ENCODE data around the gene NHEJ1. TPM values are rescaled to one million over a fixed set of nuclear protein-coding genes. Genes with fewer than 3 reads are reported as not detected.

Gene NHEJ1
- total and polyA plus RNA-seq, 4 donors, result 8.4 to 21.1 (median 12.5) TPM

GRCh38 chr2:219174801-219175200 is 14.2 kb upstream of the NHEJ1 start:
- no peaks in the 10 kb centered on the region for H3K9me3 ChIP-seq (ENCODE audit: control insufficient read depth in 4 of 4, insufficient read depth in 3 of 4, low read length in 3 of 4)
- peaks cover 3 to 23% (median 8%) of the 10 kb centered on the region in 5 donors for H3K4me1 ChIP-seq (ENCODE audit: control insufficient read depth in 5 of 5, insufficient read depth in 5 of 5, low read length in 5 of 5)
- no peaks in the 10 kb centered on the region for H3K27me3 ChIP-seq (ENCODE audit: control insufficient read depth in 3 of 3, insufficient read depth in 3 of 3, low read length in 2 of 3)
- H3K27ac ChIP-seq (ENCODE audit: low read depth in 1 of 2, low read length in 1 of 2), result no peak overlapping the region
- WGBS, 2 donors, result 87 to 90% methylated on average over 7 of the region's 7 CpGs
- DNase-seq (no peak), ATAC-seq (ENCODE audit: insufficient read depth, low FRiP score) (no peak)
- no peak for TF ChIP-seq CTCF (IDR thresholded peaks at IDR 0.05; ENCODE audit: control extremely low read depth, extremely low read depth)
- peaks cover 8 to 28% (median 13%) of the 10 kb centered on the region in 4 donors for H3K36me3 ChIP-seq (ENCODE audit: control insufficient read depth in 4 of 4, insufficient read depth in 4 of 4, low read length in 4 of 4)
- no peak overlapping the region for H3K9ac ChIP-seq (ENCODE audit: insufficient read depth in 1 of 2, low read length in 2 of 2)
- H3K4me3 ChIP-seq, result no peak overlapping the region

GRCh38 chr2:219174146-219174545 is 13.5 kb upstream of the NHEJ1 start:
- no peak for DNase-seq
- TF ChIP-seq CTCF (IDR thresholded peaks at IDR 0.05; ENCODE audit: control extremely low read depth, extremely low read depth), result no peak
- ATAC-seq (ENCODE audit: insufficient read depth, low FRiP score), result no peak
- H3K9me3 ChIP-seq (ENCODE audit: control insufficient read depth in 4 of 4, insufficient read depth in 3 of 4, low read length in 3 of 4), result no peaks in the 10 kb centered on the region
- no peak overlapping the region for H3K27ac ChIP-seq (ENCODE audit: low read depth in 1 of 2, low read length in 1 of 2)
- no peaks in the 10 kb centered on the region for H3K27me3 ChIP-seq (ENCODE audit: control insufficient read depth in 3 of 3, insufficient read depth in 3 of 3, low read length in 2 of 3)
- whole genome bisulfite sequencing, 2 donors, result 93 to 96% methylated on average over 3 of the region's 3 CpGs
- no peak overlapping the region for H3K9ac ChIP-seq (ENCODE audit: insufficient read depth in 1 of 2, low read length in 2 of 2)
- H3K4me1 ChIP-seq (ENCODE audit: control insufficient read depth in 5 of 5, insufficient read depth in 5 of 5, low read length in 5 of 5), result peaks cover 2 to 17% (median 5%) of the 10 kb centered on the region in 5 donors
- peaks cover 2 to 25% (median 11%) of the 10 kb centered on the region in 4 donors for H3K36me3 ChIP-seq (ENCODE audit: control insufficient read depth in 4 of 4, insufficient read depth in 4 of 4, low read length in 4 of 4)
- H3K4me3 ChIP-seq, result no peak overlapping the region

- WGBS, 2 donors, result 95 to 98% methylated on average over 6 of the region's 6 CpGs
- peaks cover 2 to 25% (median 11%) of the 10 kb centered on the region in 4 donors for H3K36me3 ChIP-seq (ENCODE audit: control insufficient read depth in 4 of 4, insufficient read depth in 4 of 4, low read length in 4 of 4)
- no peak overlapping the region for H3K4me3 ChIP-seq
- H3K27ac ChIP-seq (ENCODE audit: low read depth in 1 of 2, low read length in 1 of 2), result no peak overlapping the region
- no peak overlapping the region for H3K9ac ChIP-seq (ENCODE audit: insufficient read depth in 1 of 2, low read length in 2 of 2)
- TF ChIP-seq CTCF (IDR thresholded peaks at IDR 0.05; ENCODE audit: control extremely low read depth, extremely low read depth), result no peak
- no peaks in the 10 kb centered on the region for H3K27me3 ChIP-seq (ENCODE audit: control insufficient read depth in 3 of 3, insufficient read depth in 3 of 3, low read length in 2 of 3)
- peaks cover 0 to 11% (median 2%) of the 10 kb centered on the region in 5 donors for H3K4me1 ChIP-seq (ENCODE audit: control insufficient read depth in 5 of 5, insufficient read depth in 5 of 5, low read length in 5 of 5)
- H3K9me3 ChIP-seq (ENCODE audit: control insufficient read depth in 4 of 4, insufficient read depth in 3 of 4, low read length in 3 of 4), result no peaks in the 10 kb centered on the region
- ATAC-seq (ENCODE audit: insufficient read depth, low FRiP score), result no peak
- no peak for DNase-seq
Measured at GRCh38 chr2:219173176-219173575, 12.6 kb upstream of the NHEJ1 start.

Measured in lung (tissue), 12 donors.